Lung (tissue), 12 donors: ENCODE data around the gene HTRA3. TPM values are rescaled to one million over a fixed set of nuclear protein-coding genes. Genes with fewer than 3 reads are reported as not detected.

Experiments used
- ATAC-seq: fragments of 200-7000 bp; cut with Tn5 transposase; one replicate; pipeline ENCODE4 v1.9.1; 2020; ENCODE audit warnings: moderate number of reproducible peaks; ENCODE audit not compliant: insufficient read depth, low FRiP score
- DNase-seq, 3 donors: peaks; one replicate each; pipeline ENCODE4 v3.0.0-alpha.2; 2013 to 2017
- H3K27ac ChIP-seq, 2 donors: one replicate each; pipeline ENCODE4 v1.5.1; 2013; ENCODE audit warnings: mild to moderate bottlenecking in 2 of 2, moderate library complexity in 2 of 2, control low read depth in 1 of 2, inconsistent platforms in 1 of 2, low read depth in 1 of 2, low read length in 1 of 2
- H3K27me3 ChIP-seq, 3 donors: one replicate each; pipeline ENCODE4 v1.5.1; 2013; ENCODE audit warnings: low read length in 2 of 3; ENCODE audit not compliant: control insufficient read depth in 3 of 3, insufficient read depth in 3 of 3
- H3K36me3 ChIP-seq, 4 donors: one replicate each; pipeline ENCODE4 v1.5.1; 2013; ENCODE audit warnings: low read length in 4 of 4, mild to moderate bottlenecking in 1 of 4, moderate library complexity in 1 of 4; ENCODE audit not compliant: control insufficient read depth in 4 of 4, insufficient read depth in 4 of 4
- H3K4me1 ChIP-seq, 5 donors: one replicate each; pipeline ENCODE4 v1.5.1; 2013; ENCODE audit warnings: low read length in 5 of 5, mild to moderate bottlenecking in 2 of 5, moderate library complexity in 1 of 5; ENCODE audit not compliant: control insufficient read depth in 5 of 5, insufficient read depth in 5 of 5
- H3K4me3 ChIP-seq: one replicate; pipeline ENCODE4 v1.5.1; 2013; ENCODE audit warnings: mild to moderate bottlenecking, control low read depth, moderate library complexity
- H3K9ac ChIP-seq, 2 donors: one replicate each; pipeline ENCODE4 v1.5.1; 2013; ENCODE audit warnings: low read length in 2 of 2, control low read depth in 1 of 2; ENCODE audit not compliant: insufficient read depth in 1 of 2
- H3K9me3 ChIP-seq, 4 donors: one replicate each; pipeline ENCODE4 v1.5.1; 2013; ENCODE audit warnings: low read length in 3 of 4, mild to moderate bottlenecking in 1 of 4, moderate library complexity in 1 of 4; ENCODE audit not compliant: control insufficient read depth in 4 of 4, insufficient read depth in 3 of 4
- CTCF ChIP-seq: IDR thresholded peaks from 2 replicates; pipeline ENCODE4 v1.5.1; 2012; ENCODE audit warnings: mild to moderate bottlenecking; ENCODE audit errors: control extremely low read depth, extremely low read depth
- WGBS, 2 donors: extraction: QIAGEN DNeasy Blood & Tissue Kit; methylation state at CpG; one replicate each; pipeline ENCODE4 v1.1.7; 2013; 5-methylcytosine and 5-hydroxymethylcytosine counted together
- polyA plus RNA-seq, 2 donors: library from polyadenylated mRNA; stranded (reverse); fragments of 200-250 nt; gene quantifications; one replicate each; pipeline ENCODE4 v1.2.1, GENCODE V29; 2013
- total RNA-seq, 2 donors: library from RNA; depleted of rRNA in 1 of 2; stranded (reverse); fragments of >200 nt in 1 of 2; gene quantifications; one replicate each; pipeline ENCODE4 v1.2.1, GENCODE V29; 2014 to 2021
- donor health status: control.
- donor health status: control.
- donor health status: Bipolar disorder and iron deficiency.
- donor health status: healthy.
- donor health status: DM: yes; HTN: yes; CAD: no.

The HTRA3 gene
- total and polyA plus RNA-seq, 4 donors: 9.5 to 23.5 (median 17.8) TPM

DNA sequence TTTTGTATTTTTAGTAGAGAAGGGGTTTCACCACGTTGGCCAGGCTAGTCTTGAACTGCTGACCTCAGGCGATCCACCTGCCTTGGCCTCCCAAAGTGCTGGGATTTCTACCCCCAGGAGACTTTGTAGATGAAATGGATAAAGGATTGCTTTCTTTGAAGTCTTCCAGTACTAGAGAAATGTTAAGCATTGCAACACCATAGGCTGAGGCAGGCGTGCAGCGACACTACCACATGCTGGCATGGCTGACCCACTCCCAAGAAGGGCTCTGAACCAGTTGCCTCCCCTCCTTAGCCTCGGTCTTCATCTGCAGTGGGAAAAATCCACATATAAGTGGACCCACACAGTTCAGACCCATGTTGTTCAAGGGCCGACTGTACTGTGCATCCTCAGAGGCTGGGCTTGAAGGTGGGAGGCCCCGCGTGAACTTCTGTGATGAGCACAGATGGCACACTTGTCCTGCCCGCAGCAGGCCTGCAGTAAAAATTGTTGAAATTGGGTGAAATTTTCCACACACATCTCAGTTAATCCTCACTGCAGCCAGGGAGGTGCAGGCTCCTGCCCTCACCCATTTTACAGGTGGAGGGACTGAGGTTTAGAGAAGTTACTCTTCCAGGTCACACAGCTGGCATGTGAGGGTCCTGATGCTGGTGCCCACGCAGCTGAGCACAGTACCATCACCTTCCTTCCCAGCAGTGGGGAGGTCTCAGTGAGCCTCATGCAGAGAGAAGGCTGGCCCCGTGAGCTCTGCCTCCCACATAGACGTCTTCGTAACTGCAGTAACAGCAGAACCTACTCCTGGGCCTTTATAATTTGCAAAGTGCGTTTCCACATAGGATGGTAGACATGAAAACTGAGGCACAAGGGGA lies 35.5 kb downstream of the HTRA3 start:
- DNase-seq: no peak

DNA sequence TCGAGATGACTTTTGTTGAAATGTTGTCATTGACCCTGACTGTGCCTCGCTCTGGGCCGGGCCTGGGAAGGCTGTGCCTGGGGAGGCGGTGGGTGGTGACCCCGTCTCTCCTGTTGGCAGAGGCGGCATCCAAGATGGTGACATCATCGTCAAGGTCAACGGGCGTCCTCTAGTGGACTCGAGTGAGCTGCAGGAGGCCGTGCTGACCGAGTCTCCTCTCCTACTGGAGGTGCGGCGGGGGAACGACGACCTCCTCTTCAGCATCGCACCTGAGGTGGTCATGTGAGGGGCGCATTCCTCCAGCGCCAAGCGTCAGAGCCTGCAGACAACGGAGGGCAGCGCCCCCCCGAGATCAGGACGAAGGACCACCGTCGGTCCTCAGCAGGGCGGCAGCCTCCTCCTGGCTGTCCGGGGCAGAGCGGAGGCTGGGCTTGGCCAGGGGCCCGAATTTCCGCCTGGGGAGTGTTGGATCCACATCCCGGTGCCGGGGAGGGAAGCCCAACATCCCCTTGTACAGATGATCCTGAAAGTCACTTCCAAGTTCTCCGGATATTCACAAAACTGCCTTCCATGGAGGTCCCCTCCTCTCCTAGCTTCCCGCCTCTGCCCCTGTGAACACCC lies 36.4 kb downstream of the HTRA3 start:
- DNase-seq (peak in 1 of 3 donors; percentile 15), ATAC-seq (no peak)
- Histone ChIP-seq H3K9me3 (no peaks in the 10 kb centered on the region), H3K4me1 (peaks cover 0 to 16% (median 3%) of the 10 kb centered on the region in 5 donors), H3K27ac (no peak overlapping the region), H3K4me3 (no peak overlapping the region), H3K36me3 (no peaks in the 10 kb centered on the region), H3K27me3 (no peaks in the 10 kb centered on the region), H3K9ac (no peak overlapping the region)
- TF ChIP-seq CTCF: no peak
- 75 to 90% methylated on average over 35 of the region's 35 CpGs for WGBS, 2 donors

More for the DNA sequence above, 35.5 kb downstream of the HTRA3 start:
- WGBS, 2 donors: 87% methylated on average over 14 of the region's 14 CpGs
- Histone ChIP-seq H3K27me3 (no peaks in the 10 kb centered on the region), H3K9me3 (no peaks in the 10 kb centered on the region), H3K4me3 (no peak overlapping the region), H3K4me1 (peaks cover 0 to 16% (median 3%) of the 10 kb centered on the region in 5 donors), H3K9ac (no peak overlapping the region), H3K27ac (no peak overlapping the region), H3K36me3 (no peaks in the 10 kb centered on the region)
- no peak for TF ChIP-seq CTCF
- ATAC-seq: no peak

DNA sequence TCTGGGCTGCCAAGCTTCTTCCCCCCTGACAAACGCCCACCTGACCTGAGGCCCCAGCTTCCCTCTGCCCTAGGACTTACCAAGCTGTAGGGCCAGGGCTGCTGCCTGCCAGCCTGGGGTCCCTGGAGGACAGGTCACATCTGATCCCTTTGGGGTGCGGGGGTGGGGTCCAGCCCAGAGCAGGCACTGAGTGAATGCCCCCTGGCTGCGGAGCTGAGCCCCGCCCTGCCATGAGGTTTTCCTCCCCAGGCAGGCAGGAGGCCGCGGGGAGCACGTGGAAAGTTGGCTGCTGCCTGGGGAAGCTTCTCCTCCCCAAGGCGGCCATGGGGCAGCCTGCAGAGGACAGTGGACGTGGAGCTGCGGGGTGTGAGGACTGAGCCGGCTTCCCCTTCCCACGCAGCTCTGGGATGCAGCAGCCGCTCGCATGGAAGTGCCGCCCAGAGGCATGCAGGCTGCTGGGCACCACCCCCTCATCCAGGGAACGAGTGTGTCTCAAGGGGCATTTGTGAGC lies 37.0 kb downstream of the HTRA3 start:
- Histone ChIP-seq H3K27ac (no peak overlapping the region), H3K27me3 (no peaks in the 10 kb centered on the region), H3K9me3 (peaks cover 0 to under 1% (median 0%) of the 10 kb centered on the region in 4 donors), H3K9ac (no peak overlapping the region), H3K4me1 (peaks cover 0 to 16% (median 3%) of the 10 kb centered on the region in 5 donors), H3K4me3 (no peak overlapping the region), H3K36me3 (no peaks in the 10 kb centered on the region)
- TF ChIP-seq CTCF: no peak
- DNase-seq (peak in 1 of 3 donors; percentile 27), ATAC-seq (no peak)
- 47 to 74% methylated on average over 15 to 16 of the region's 16 CpGs for WGBS, 2 donors
